GM12878 (cell line): ENCODE data around the gene ADCY5. TPM values are rescaled to one million over a fixed set of nuclear protein-coding genes. Genes with fewer than 3 reads are reported as not detected.

Experiments used
- ATAC-seq: fragments of 200-7000 bp; cut with Tn5 transposase; 3 replicates; pipeline ENCODE4 v1.9.1; 2020; ENCODE audit warnings: mild to moderate bottlenecking, moderate library complexity
- BruUV-seq: library from RNA; stranded (reverse); fragments of 400-500 nt; replicated peaks from 2 replicates; lab custom pipeline; 2021; lab: Mats Ljungman, UMichigan
- CTCF ChIA-PET: fragments of 300-600 bp; sonication (Branson Sonifier 250); formaldehyde crosslinking; extraction: SDS; loops from one replicate; lab custom pipeline; 2021; ENCODE audit warnings: inconsistent platforms; lab: Yijun Ruan, JAX
- POLR2A ChIA-PET: fragments of 350-600 bp; formaldehyde crosslinking; extraction: SDS; loops from one replicate; lab custom pipeline; 2021; ENCODE audit warnings: inconsistent platforms; lab: Charles Lee
- RAD21 ChIA-PET: fragments of 300-600 bp; sonication (Branson Sonifier 250); formaldehyde crosslinking; loops from one replicate; lab custom pipeline; 2023; ENCODE audit warnings: antibody characterized with exemption; ENCODE audit not compliant: unreplicated experiment; lab: Charles Lee
- SMC1A ChIA-PET: fragments of 300-600 bp; sonication (Branson Sonifier 250); formaldehyde crosslinking; loops from one replicate; lab custom pipeline; 2023; ENCODE audit not compliant: unreplicated experiment, uncharacterized antibody; lab: Charles Lee
- DNase-seq: peaks from one replicate; pipeline ENCODE4 v3.0.0-alpha.2; 2011; ENCODE audit warnings: low read depth, low spot score
- FAIRE-seq: peaks from 3 replicates; lab custom pipeline; 2011; peaks lifted over from hg19 to GRCh38; lab: Jason Lieb, UNC
- H2AFZ ChIP-seq: 2 replicates; pipeline ENCODE4 v1.6.0; 2011; ENCODE audit warnings: low read depth, low read length, control low read depth; ENCODE audit not compliant: control insufficient read depth
- H3K27ac ChIP-seq: 2 replicates; pipeline ENCODE4 v1.5.1; 2011; ENCODE audit warnings: control low read depth; ENCODE audit not compliant: control insufficient read depth, insufficient read depth
- H3K27me3 ChIP-seq, 2 experiments: replicated peaks in 1 of 2; 2 replicates each; pipeline versions ENCODE4 v1.6.0 to v1.6.1; 2011; ENCODE audit warnings: low read length in 1 of 2; ENCODE audit not compliant: control insufficient read depth in 2 of 2, insufficient read depth in 2 of 2
- H3K36me3 ChIP-seq, 2 experiments: 2 replicates each; pipeline ENCODE4 v1.5.1; 2011; ENCODE audit warnings: low read length in 1 of 2; ENCODE audit not compliant: control insufficient read depth in 2 of 2, insufficient read depth in 2 of 2
- H3K4me1 ChIP-seq: 2 replicates; pipeline ENCODE4 v1.6.1; 2011; ENCODE audit warnings: mild to moderate bottlenecking, low read length, moderate library complexity, mixed read lengths; ENCODE audit not compliant: control insufficient read depth, insufficient read depth
- H3K4me2 ChIP-seq: 2 replicates; pipeline ENCODE4 v1.6.0; 2011; ENCODE audit warnings: control low read depth; ENCODE audit not compliant: control insufficient read depth, insufficient read depth
- H3K4me3 ChIP-seq: fragments of 200-600 bp; sonication (generic); 2 replicates; pipeline ENCODE4 v1.5.1; 2016
- H3K79me2 ChIP-seq: 2 replicates; pipeline ENCODE4 v1.6.0; 2011; ENCODE audit warnings: low read length; ENCODE audit not compliant: control insufficient read depth, insufficient read depth
- H3K9ac ChIP-seq: 2 replicates; pipeline ENCODE4 v1.8.0; 2011; ENCODE audit warnings: low read length, control low read depth, mixed read lengths; ENCODE audit not compliant: control insufficient read depth, insufficient read depth
- H3K9me3 ChIP-seq: replicated peaks from 3 replicates; pipeline ENCODE4 v1.5.1; 2011; ENCODE audit warnings: mild to moderate bottlenecking, low read length; ENCODE audit not compliant: control insufficient read depth, insufficient read depth
- H4K20me1 ChIP-seq: 2 replicates; pipeline ENCODE4 v1.6.0; 2011; ENCODE audit not compliant: control insufficient read depth, insufficient read depth
- DPF2 ChIP-seq: fragments of 450-650 bp; IDR thresholded peaks from 2 replicates; pipeline ENCODE4 v1.6.1; 2017; ENCODE audit warnings: mild to moderate bottlenecking
- HCFC1 ChIP-seq: fragments of 150-350 bp; IDR thresholded peaks from 2 replicates; pipeline ENCODE4 v1.6.1; 2014; ENCODE audit warnings: low read length
- KAT2A ChIP-seq: conservative IDR thresholded peaks from 2 replicates; pipeline ENCODE4 v1.6.1; 2011; ENCODE audit warnings: low read depth, low read length; ENCODE audit not compliant: control insufficient read depth
- NRF1 ChIP-seq: conservative IDR thresholded peaks from 2 replicates; pipeline ENCODE4 v1.6.1; 2011; ENCODE audit warnings: mild to moderate bottlenecking, low read depth, low read length, improper control_type of control experiment
- SREBF2 ChIP-seq: IDR thresholded peaks from 2 replicates; pipeline ENCODE4 v1.6.1; 2012; ENCODE audit warnings: mild to moderate bottlenecking, low read length
- YBX1 ChIP-seq: fragments of 450-650 bp; IDR thresholded peaks from 2 replicates; pipeline ENCODE4 v1.6.1; 2016; ENCODE audit warnings: antibody characterized with exemption
- ZBED1 ChIP-seq: IDR thresholded peaks from 2 replicates; pipeline ENCODE4 v1.6.1; 2016; ENCODE audit warnings: borderline replicate concordance
- ZNF622 ChIP-seq: fragments of 450-650 bp; IDR thresholded peaks from 2 replicates; pipeline ENCODE4 v1.6.1; 2017; ENCODE audit warnings: mild to moderate bottlenecking, inconsistent platforms
- WGBS: methylation state at CpG from one replicate; pipeline ENCODE4 v1.1.6; 2016; ENCODE audit warnings: low lambda C conversion rate; ENCODE audit not compliant: insufficient replicate concordance, insufficient coverage; ENCODE audit errors: missing lambda C conversion rate; 5-methylcytosine and 5-hydroxymethylcytosine counted together
- in situ Hi-C: fragments of 300-500 bp; cut with MboI; formaldehyde crosslinking; loops from 9 replicates; pipeline ENCODE4 v1.14.3; 2018; ENCODE audit warnings: mixed read lengths
- intact Hi-C: fragments of 100-400 bp; cut with micrococcal nuclease; formaldehyde crosslinking; loops from one replicate; pipeline ENCODE4 v1.14.2; 2022; ENCODE audit not compliant: unreplicated experiment
- polyA plus RNA-seq, 11 experiments: library from polyadenylated mRNA; depleted of rRNA in 4 of 11; unstranded in 6 of 11; stranded (reverse) in 5 of 11; fragments of >200 nt; fragmentation: Nextera tagmentation in 4 of 11; fragmentation: Illumina TruSeq in 1 of 11; extraction: Ambion mirVana in 4 of 11; extraction: Trizol in 1 of 11; gene quantifications; 1 replicate in 1 of 11; 2 replicates in 10 of 11; pipeline versions ENCODE4 v1.2.1 to v1.2.3, GENCODE V29; 2011 to 2016; ENCODE audit warnings: inconsistent platforms in 2 of 11, missing spikeins in 2 of 11, low read depth in 1 of 11
- total RNA-seq, 4 experiments: library from RNA; depleted of rRNA in 3 of 4; stranded (reverse); fragments of >200 nt in 3 of 4; fragmentation: Illumina TruSeq in 1 of 4; extraction: Trizol in 1 of 4; gene quantifications; 2 replicates each; pipeline versions ENCODE4 v1.2.1 to v1.2.3, GENCODE V29; 2013 to 2021
- TF ChIP-seq, protein P1 (sequence below): fragments of 450-650 bp; formaldehyde crosslinking; IDR thresholded peaks from 2 replicates; pipeline ENCODE4 v1.4.0; 2022; ENCODE audit warnings: mild to moderate bottlenecking, moderate library complexity
- TF ChIP-seq, protein P2 (sequence below): IDR thresholded peaks from 2 replicates; pipeline ENCODE4 v1.6.1; 2011; ENCODE audit warnings: low read depth, low read length, improper control_type of control experiment, borderline replicate concordance
- TF ChIP-seq, protein P3 (sequence below): fragments of 450-650 bp; IDR thresholded peaks from 2 replicates; pipeline ENCODE4 v1.6.1; 2017; ENCODE audit warnings: mild to moderate bottlenecking, low read depth, inconsistent platforms; ENCODE audit not compliant: poor library complexity, severe bottlenecking

ADCY5 gene
- total and polyA plus RNA-seq, 10 of the 15 experiments (the other 5 are each of a cell fraction or from before 2014, with no cell fraction given), result under 0.01 to 0.24 (median 0.02) TPM; not detected in 4

DNA sequence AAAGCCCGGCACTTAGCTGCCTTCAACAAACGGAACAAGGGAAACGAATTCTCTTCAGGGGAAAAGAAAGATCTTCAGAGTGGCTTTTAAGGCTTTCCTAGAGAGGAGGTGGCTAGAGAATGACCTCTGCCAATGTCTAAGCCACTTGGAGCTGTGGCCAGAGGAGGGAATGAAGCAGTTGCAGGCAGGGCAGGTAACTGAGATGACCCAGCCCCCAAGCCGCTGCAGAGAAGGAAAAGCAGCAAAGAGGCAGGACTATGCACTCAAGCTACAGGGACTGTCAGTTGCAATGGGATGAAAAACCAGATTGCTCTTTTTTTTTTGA is 133.7 kb downstream of the ADCY5 start:
- WGBS, result 29% methylated on average over 4 of the region's 4 CpGs
- TF ChIP-seq SREBF2, result no peak
- no peak for TF ChIP-seq ZNF622
- TF ChIP-seq YBX1, result no peak
- TF ChIP-seq HCFC1, result no peak
- no peak for TF ChIP-seq NRF1
- TF ChIP-seq, protein P1, sequence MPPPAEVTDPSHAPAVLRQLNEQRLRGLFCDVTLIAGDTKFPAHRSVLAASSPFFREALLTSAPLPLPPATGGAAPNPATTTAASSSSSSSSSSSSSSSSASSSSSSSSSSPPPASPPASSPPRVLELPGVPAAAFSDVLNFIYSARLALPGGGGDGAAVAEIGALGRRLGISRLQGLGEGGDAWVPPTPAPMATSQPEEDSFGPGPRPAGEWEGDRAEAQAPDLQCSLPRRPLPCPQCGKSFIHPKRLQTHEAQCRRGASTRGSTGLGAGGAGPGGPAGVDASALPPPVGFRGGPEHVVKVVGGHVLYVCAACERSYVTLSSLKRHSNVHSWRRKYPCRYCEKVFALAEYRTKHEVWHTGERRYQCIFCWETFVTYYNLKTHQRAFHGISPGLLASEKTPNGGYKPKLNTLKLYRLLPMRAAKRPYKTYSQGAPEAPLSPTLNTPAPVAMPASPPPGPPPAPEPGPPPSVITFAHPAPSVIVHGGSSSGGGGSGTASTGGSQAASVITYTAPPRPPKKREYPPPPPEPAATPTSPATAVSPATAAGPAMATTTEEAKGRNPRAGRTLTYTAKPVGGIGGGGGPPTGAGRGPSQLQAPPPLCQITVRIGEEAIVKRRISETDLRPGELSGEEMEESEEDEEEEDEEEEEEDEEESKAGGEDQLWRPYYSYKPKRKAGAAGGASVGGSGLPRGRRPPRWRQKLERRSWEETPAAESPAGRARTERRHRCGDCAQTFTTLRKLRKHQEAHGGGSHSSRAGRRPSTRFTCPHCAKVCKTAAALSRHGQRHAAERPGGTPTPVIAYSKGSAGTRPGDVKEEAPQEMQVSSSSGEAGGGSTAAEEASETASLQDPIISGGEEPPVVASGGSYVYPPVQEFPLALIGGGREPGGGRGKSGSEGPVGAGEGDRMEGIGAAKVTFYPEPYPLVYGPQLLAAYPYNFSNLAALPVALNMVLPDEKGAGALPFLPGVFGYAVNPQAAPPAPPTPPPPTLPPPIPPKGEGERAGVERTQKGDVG (CRISPR knock-in tag), result no peak
- no peak for TF ChIP-seq ZBED1
- TF ChIP-seq, protein P2, sequence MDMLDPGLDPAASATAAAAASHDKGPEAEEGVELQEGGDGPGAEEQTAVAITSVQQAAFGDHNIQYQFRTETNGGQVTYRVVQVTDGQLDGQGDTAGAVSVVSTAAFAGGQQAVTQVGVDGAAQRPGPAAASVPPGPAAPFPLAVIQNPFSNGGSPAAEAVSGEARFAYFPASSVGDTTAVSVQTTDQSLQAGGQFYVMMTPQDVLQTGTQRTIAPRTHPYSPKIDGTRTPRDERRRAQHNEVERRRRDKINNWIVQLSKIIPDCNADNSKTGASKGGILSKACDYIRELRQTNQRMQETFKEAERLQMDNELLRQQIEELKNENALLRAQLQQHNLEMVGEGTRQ, result no peak
- TF ChIP-seq, protein P3, sequence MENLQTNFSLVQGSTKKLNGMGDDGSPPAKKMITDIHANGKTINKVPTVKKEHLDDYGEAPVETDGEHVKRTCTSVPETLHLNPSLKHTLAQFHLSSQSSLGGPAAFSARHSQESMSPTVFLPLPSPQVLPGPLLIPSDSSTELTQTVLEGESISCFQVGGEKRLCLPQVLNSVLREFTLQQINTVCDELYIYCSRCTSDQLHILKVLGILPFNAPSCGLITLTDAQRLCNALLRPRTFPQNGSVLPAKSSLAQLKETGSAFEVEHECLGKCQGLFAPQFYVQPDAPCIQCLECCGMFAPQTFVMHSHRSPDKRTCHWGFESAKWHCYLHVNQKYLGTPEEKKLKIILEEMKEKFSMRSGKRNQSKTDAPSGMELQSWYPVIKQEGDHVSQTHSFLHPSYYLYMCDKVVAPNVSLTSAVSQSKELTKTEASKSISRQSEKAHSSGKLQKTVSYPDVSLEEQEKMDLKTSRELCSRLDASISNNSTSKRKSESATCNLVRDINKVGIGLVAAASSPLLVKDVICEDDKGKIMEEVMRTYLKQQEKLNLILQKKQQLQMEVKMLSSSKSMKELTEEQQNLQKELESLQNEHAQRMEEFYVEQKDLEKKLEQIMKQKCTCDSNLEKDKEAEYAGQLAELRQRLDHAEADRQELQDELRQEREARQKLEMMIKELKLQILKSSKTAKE, result no peak
- TF ChIP-seq KAT2A, result no peak
- TF ChIP-seq DPF2, result no peak
- no peak overlapping the region for H3K4me2 ChIP-seq
- intact Hi-C loops (no loop called here), in situ Hi-C loops (no loop called here)
- ATAC-seq (no peak), DNase-seq (no peak), FAIRE-seq (no peak)
- SMC1A ChIA-PET, result interaction anchor here (1.4 kb wide), 1 partner anchor 248 kb away, joined by 4 read pairs; no protein-coding TSS in a partner anchor
- no peak overlapping the region for H3K27ac ChIP-seq
- no peak overlapping the region for H3K9ac ChIP-seq
- H2AFZ ChIP-seq, result no peak overlapping the region
- no TSS peak for BruUV-seq
- no peaks in the 10 kb centered on the region for H3K79me2 ChIP-seq
- no peaks in the 10 kb centered on the region for H4K20me1 ChIP-seq
- POLR2A ChIA-PET, result no interaction called here
- no peaks in the 10 kb centered on the region for H3K4me1 ChIP-seq
- no peak overlapping the region for H3K4me3 ChIP-seq
- RAD21 ChIA-PET, result no interaction called here
- peaks cover 0 to 5% of the 10 kb centered on the region in 2 experiments; a peak in 2 of 4 replicates for H3K27me3 ChIP-seq
- H3K36me3 ChIP-seq, result no peaks in the 10 kb centered on the region
- no peaks in the 10 kb centered on the region for H3K9me3 ChIP-seq
- CTCF ChIA-PET, result no interaction called here
